Activated CD8-positive, alpha-beta T cell treated with anti-CD3 and anti-CD28 coated beads, Interleukin-2, amount 10 ng/mL, durations not matched to agents 7 days and 5 days (primary cell): ENCODE measurements around the gene CAMK2D. TPM values are rescaled to one million over a fixed set of nuclear protein-coding genes. Genes with fewer than 3 reads are reported as not detected.

Source experiments
- ATAC-seq: fragments of 150-1000 bp; cut with Tn5 transposase; one replicate; pipeline ENCODE4 v1.10.0; 2021; ENCODE audit warnings: moderate library complexity
- CTCF ChIA-PET: fragments of 350-600 bp; sonication (Branson Sonifier 250); formaldehyde crosslinking; loops from one replicate; lab custom pipeline; 2021; ENCODE audit warnings: antibody characterized with exemption; lab: Charles Lee
- POLR2A ChIA-PET: fragments of 350-600 bp; sonication (Branson Sonifier 250); formaldehyde crosslinking; loops from one replicate; lab custom pipeline; 2021; ENCODE audit warnings: antibody characterized with exemption; lab: Charles Lee
- DNase-seq: peaks from one replicate; pipeline ENCODE4 v3.0.0-alpha.2; 2020
- H3K27ac Mint-ChIP-seq: one replicate; pipeline ENCODE4 v1.8.0; 2021; ENCODE audit warnings: mild to moderate bottlenecking, mixed read lengths
- H3K27me3 Mint-ChIP-seq: one replicate; pipeline ENCODE4 v1.8.0; 2021; ENCODE audit warnings: low read depth, mixed read lengths
- H3K36me3 Mint-ChIP-seq: one replicate; pipeline ENCODE4 v1.8.0; 2021; ENCODE audit warnings: low read depth, mixed read lengths
- H3K4me1 Mint-ChIP-seq: one replicate; pipeline ENCODE4 v1.8.0; 2021; ENCODE audit warnings: low read depth, mixed read lengths
- H3K4me3 Mint-ChIP-seq: one replicate; pipeline ENCODE4 v1.8.0; 2021; ENCODE audit warnings: mild to moderate bottlenecking, mixed read lengths
- H3K9me3 Mint-ChIP-seq: one replicate; pipeline ENCODE4 v1.8.0; 2022; ENCODE audit warnings: mixed read lengths; ENCODE audit not compliant: insufficient read depth
- total RNA-seq, 2 experiments: library from RNA; stranded (reverse); gene quantifications; one replicate each; pipeline ENCODE4 v1.2.3, GENCODE V29; 2021

Gene CAMK2D
- total RNA-seq, 2 experiments from 2014 or later, result 30.7 to 31.1 TPM

DNA sequence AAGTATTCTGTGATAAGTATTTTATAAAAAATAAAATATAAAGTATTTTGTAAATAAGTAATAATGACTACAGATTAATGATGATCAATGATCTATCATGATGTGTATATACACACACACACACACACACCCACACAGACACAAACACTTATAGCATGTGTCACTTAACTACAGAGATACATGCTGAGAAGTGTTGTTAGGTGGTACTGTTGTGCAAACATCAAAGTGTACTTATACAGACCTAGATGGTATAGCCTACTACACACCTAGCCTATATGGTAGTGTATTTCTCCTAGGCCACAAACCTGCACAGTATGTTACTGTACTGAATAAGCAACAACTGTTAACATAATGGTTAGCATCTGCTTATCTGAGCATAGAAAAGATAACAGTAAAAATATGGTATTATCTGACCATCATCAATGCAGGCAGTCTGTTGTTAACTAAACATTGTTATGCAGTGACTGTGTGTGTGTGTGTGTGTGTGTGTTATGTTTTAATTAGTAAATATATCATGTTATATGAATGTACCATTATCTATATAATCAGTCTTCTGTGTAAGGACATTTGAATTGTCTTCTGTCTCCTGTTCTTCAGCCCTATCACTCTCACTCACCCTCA is 138.2 kb downstream of the CAMK2D start:
- H3K36me3 Mint-ChIP-seq, result peaks cover 19% of the 10 kb centered on the region
- H3K4me3 Mint-ChIP-seq, result no peak overlapping the region
- no peak for DNase-seq
- no peaks in the 10 kb centered on the region for H3K27me3 Mint-ChIP-seq
- ChIA-PET POLR2A (no interaction called here), CTCF (no interaction called here)
- no peaks in the 10 kb centered on the region for H3K9me3 Mint-ChIP-seq
- H3K27ac Mint-ChIP-seq, result no peak overlapping the region
- peaks cover 14% of the 10 kb centered on the region for H3K4me1 Mint-ChIP-seq
- ATAC-seq, result no peak

DNA sequence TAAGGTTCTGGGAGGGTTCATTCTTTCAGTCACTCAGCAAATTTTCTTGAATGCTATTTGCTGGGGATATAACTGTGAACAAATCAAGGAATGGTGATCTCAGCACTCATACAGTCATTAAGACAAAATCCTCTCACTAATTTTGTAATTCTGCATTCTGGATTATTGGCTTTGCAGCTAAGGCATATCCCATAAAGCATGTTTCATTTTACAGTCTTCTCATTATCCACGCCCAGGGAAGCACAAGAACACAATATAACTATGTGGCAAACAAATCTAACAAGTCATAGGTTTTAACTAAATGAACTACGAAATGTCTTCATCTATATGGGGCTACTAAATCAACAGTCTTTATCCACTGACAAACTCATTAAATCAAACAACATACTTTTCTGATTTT is 139.9 kb downstream of the CAMK2D start:
- H3K27ac Mint-ChIP-seq, result no peak overlapping the region
- ATAC-seq (no peak), DNase-seq (no peak)
- CTCF ChIA-PET, result no interaction called here
- peaks cover 12% of the 10 kb centered on the region for H3K4me1 Mint-ChIP-seq
- H3K9me3 Mint-ChIP-seq, result no peaks in the 10 kb centered on the region
- H3K36me3 Mint-ChIP-seq, result peaks cover 15% of the 10 kb centered on the region
- POLR2A ChIA-PET, result no interaction called here
- no peaks in the 10 kb centered on the region for H3K27me3 Mint-ChIP-seq
- H3K4me3 Mint-ChIP-seq, result no peak overlapping the region

DNA sequence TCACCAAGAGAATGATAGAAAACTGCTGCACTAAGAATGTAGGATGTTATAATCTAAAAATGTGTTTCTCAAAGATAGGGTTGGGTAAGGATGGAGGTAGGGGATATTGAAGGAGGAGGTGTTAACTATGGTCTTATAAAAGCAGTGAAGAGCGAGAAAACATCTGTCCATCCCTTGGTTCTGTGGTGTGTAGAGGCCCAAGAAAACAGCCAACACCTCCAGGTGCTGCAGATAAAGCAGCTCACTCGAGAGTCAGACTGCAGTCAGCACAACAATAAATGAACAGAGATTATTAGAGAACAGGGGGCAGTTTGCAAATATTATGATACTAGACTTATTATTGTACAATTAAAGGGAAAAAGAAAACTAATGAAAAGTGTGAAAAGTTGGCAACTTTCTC is 141.5 kb downstream of the CAMK2D start:
- ChIA-PET CTCF (interaction anchor here (0.9 kb wide), 1 partner anchor 19 kb away, joined by 3 read pairs; no protein-coding TSS in a partner anchor), POLR2A (no interaction called here)
- Mint-ChIP-seq H3K36me3 (peaks cover 1% of the 10 kb centered on the region), H3K27ac (no peak overlapping the region), H3K9me3 (no peaks in the 10 kb centered on the region), H3K27me3 (no peaks in the 10 kb centered on the region), H3K4me3 (no peak overlapping the region), H3K4me1 (peaks cover 7% of the 10 kb centered on the region)
- DNase-seq (no peak), ATAC-seq (no peak)

DNA sequence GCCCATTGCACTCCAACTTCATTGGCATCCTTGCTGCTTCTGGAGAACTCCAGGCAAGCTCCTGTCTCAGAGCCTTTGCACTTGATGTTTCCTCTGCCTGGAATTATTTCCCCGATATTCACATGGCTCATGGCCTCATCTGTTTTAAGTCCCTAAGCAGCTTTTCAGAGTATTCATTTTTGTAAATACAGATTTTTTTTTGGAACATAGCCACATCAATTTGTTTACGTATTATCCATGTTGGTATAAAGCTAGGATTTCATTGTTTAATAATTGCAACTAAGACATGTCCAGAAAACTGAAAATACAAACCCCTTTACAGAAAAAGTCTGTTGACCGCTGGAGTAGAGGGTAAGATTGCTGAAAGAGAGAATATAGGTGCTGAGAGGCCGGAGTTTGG is 142.0 kb downstream of the CAMK2D start:
- Mint-ChIP-seq H3K27me3 (no peaks in the 10 kb centered on the region), H3K27ac (no peak overlapping the region), H3K36me3 (peaks cover 4% of the 10 kb centered on the region), H3K4me1 (peaks cover 7% of the 10 kb centered on the region), H3K9me3 (no peaks in the 10 kb centered on the region), H3K4me3 (no peak overlapping the region)
- CTCF ChIA-PET, result interaction anchor here (0.9 kb wide), 1 partner anchor 19 kb away, joined by 3 read pairs; no protein-coding TSS in a partner anchor
- DNase-seq, result no peak
- no peak for ATAC-seq
- POLR2A ChIA-PET, result no interaction called here

DNA sequence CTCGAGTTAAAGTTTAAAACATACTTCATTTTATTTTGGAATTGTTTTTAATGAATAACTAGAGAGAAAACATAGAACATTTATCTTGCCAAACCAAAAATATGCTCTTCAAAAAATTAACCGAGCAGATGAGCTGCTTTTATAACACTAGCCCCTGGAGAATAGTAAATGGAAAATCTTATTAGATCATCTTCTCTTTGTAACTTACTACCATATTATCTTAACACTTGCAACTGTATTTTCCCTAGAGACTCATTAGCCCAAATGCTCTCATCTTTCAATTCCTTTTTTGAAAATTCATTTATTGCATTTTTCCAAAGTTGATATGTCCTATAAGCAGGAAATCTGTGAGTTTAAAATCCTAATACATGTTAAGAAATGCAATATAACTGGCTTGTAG is 143.3 kb downstream of the CAMK2D start:
- POLR2A ChIA-PET, result no interaction called here
- H3K27ac Mint-ChIP-seq, result no peak overlapping the region
- no peaks in the 10 kb centered on the region for H3K9me3 Mint-ChIP-seq
- H3K36me3 Mint-ChIP-seq, result peaks cover 4% of the 10 kb centered on the region
- DNase-seq (no peak), ATAC-seq (no peak)
- CTCF ChIA-PET, result no interaction called here
- H3K4me1 Mint-ChIP-seq, result peaks cover 7% of the 10 kb centered on the region
- no peaks in the 10 kb centered on the region for H3K27me3 Mint-ChIP-seq
- no peak overlapping the region for H3K4me3 Mint-ChIP-seq

DNA sequence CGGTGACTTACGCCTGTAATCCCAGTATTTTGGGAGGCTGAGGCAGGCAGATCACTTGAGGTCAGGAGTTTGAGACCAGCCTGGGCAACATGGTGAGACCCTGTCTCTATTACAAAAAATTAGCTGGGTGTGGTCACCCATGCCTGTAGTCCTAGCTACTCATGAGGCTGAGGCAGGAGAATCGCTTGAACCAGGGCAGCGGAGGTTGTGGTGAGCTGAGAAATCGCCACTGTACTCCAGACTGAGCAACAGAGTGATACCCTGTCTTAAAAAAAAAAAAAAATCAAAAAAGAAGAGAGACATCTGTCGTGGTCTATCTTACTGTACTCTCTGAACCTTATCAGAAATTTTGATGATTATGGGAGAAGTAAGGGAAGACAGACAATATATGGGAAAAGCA is 144.3 kb downstream of the CAMK2D start:
- ChIA-PET POLR2A (no interaction called here), CTCF (no interaction called here)
- DNase-seq (no peak), ATAC-seq (no peak)
- H3K27ac Mint-ChIP-seq, result no peak overlapping the region
- no peak overlapping the region for H3K4me3 Mint-ChIP-seq
- no peaks in the 10 kb centered on the region for H3K9me3 Mint-ChIP-seq
- no peaks in the 10 kb centered on the region for H3K27me3 Mint-ChIP-seq
- peaks cover 4% of the 10 kb centered on the region for H3K36me3 Mint-ChIP-seq
- H3K4me1 Mint-ChIP-seq, result peaks cover 7% of the 10 kb centered on the region

DNA sequence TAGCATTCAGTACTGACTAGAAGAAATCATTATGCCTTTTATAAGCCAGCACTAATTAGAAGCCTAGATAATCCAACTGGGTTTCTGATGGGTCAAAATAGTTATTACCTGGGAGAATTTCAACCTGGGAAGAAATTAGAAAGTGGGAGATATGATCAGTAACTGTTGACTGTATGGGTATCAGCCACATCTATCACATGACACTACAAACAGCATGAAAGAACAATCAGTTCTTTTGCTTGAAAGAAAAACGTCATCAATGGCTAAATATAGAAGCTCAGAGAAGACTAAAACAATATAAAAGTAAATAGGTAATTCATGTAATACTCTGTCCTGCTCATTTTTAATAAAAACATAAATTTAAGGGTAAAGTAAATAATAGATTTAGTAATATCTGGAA is 145.1 kb downstream of the CAMK2D start:
- no peak overlapping the region for H3K4me3 Mint-ChIP-seq
- peaks cover 4% of the 10 kb centered on the region for H3K36me3 Mint-ChIP-seq
- DNase-seq, result no peak

DNA sequence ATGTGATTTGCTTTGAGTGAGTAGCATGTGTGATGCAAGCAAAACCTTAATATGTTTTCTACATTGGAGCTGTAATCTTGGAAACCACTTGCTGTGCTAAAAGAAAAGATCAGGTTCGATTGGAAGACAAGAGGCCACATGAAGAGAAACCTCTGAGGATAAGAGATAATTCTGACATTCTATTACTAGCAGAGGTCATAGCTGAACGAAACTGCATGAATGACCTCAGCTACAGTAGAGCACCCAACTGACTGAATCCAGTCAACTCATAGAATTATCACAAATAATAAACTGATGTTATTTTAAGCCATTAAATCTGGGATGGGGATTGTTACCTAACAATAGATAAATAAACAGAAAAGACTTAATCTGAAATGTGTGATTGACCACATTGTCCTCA is 147.1 kb downstream of the CAMK2D start:
- ATAC-seq, result no peak

More for the DNA sequence above, 145.1 kb downstream of the CAMK2D start:
- no peak overlapping the region for H3K27ac Mint-ChIP-seq
- ChIA-PET POLR2A (no interaction called here), CTCF (no interaction called here)
- no peak for ATAC-seq
- no peaks in the 10 kb centered on the region for H3K9me3 Mint-ChIP-seq
- H3K27me3 Mint-ChIP-seq, result no peaks in the 10 kb centered on the region
- H3K4me1 Mint-ChIP-seq, result peaks cover 7% of the 10 kb centered on the region

DNA sequence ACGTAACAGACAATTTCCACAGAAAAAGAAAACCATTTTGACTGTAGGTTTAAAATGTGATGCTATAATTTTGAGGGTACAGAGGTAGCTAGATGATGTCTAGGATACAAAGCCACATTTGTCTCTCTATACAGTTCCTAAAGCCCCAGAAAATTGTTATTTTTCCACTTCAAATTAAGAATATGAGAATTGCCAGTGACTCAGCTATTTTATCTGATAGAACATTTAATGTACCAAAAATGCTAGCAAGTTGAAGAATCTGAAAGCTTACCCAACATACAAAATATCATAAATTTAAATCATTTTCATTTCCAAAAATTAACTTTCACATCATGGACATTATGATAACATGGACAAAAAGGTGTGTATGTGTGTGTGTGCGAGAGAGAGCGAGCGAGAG is 148.0 kb downstream of the CAMK2D start:
- Mint-ChIP-seq H3K36me3 (peaks cover 19% of the 10 kb centered on the region), H3K9me3 (no peaks in the 10 kb centered on the region), H3K4me3 (no peak overlapping the region), H3K4me1 (peaks cover 7% of the 10 kb centered on the region), H3K27me3 (no peaks in the 10 kb centered on the region), H3K27ac (no peak overlapping the region)
- ChIA-PET POLR2A (no interaction called here), CTCF (interaction anchor here (2.4 kb wide), 1 partner anchor 22 kb away, joined by 7 read pairs; no protein-coding TSS in a partner anchor)
- ATAC-seq, result no peak
- DNase-seq, result no peak

More for the DNA sequence above, 147.1 kb downstream of the CAMK2D start:
- H3K27ac Mint-ChIP-seq, result no peak overlapping the region
- no peak overlapping the region for H3K4me3 Mint-ChIP-seq
- ChIA-PET CTCF (interaction anchor here (1.6 to 2.4 kb wide), 2 partner anchors 22 to 51 kb away, joined by 3 to 7 read pairs; no protein-coding TSS in a partner anchor), POLR2A (interaction anchor here (0.8 kb wide), 1 partner anchor 35 kb away, joined by 4 read pairs; no protein-coding TSS in a partner anchor)
- no peaks in the 10 kb centered on the region for H3K9me3 Mint-ChIP-seq
- no peaks in the 10 kb centered on the region for H3K27me3 Mint-ChIP-seq
- no peak for DNase-seq
- peaks cover 14% of the 10 kb centered on the region for H3K36me3 Mint-ChIP-seq
- peaks cover 7% of the 10 kb centered on the region for H3K4me1 Mint-ChIP-seq

DNA sequence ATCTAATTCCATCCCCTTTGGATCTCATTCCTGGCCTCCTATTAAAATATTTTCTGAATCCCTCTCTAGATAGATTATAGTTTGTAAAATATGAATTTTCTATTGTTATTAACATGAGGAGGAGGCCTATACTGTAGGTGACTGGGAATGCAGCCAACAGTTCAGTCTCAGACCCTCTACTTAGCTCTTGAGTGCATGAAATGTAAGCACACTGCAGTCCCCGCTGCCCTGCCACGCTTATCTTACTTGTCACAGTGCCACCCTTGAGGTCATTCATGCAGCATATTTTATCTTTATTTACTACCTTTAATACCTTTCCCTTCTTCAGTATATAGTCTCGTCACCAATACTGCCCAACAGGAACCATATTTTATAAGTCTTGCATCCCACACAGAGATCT is 151.0 kb downstream of the CAMK2D start:
- POLR2A ChIA-PET, result no interaction called here
- Mint-ChIP-seq H3K4me3 (no peak overlapping the region), H3K27ac (no peak overlapping the region), H3K4me1 (peaks cover 5% of the 10 kb centered on the region), H3K9me3 (peaks cover 3% of the 10 kb centered on the region), H3K27me3 (no peaks in the 10 kb centered on the region), H3K36me3 (peaks cover 45% of the 10 kb centered on the region)
- DNase-seq (no peak), ATAC-seq (no peak)
- CTCF ChIA-PET, result no interaction called here

DNA sequence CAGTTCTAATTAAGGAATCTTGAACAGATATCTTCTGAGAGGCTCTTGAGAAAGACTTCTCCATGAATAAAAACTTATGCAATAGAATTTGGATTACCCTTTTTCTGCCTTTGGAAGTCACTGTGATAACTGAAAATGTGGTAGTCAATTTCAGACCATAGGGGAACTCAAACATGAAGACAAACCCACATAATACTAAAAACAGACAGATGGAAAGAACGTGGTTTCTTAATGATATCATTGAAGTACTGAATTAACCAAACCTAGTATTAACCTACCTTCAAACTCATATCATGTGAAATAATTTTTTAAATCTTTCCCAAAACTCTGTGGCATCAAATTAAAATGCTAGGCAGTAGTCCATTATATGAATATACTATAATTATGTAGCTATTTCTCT is 153.5 kb downstream of the CAMK2D start:
- no peak for DNase-seq
- no peak overlapping the region for H3K27ac Mint-ChIP-seq
- H3K4me1 Mint-ChIP-seq, result peaks cover 5% of the 10 kb centered on the region
- ATAC-seq, result no peak
- no peaks in the 10 kb centered on the region for H3K27me3 Mint-ChIP-seq
- H3K4me3 Mint-ChIP-seq, result no peak overlapping the region
- peaks cover 49% of the 10 kb centered on the region for H3K36me3 Mint-ChIP-seq
- ChIA-PET POLR2A (no interaction called here), CTCF (no interaction called here)
- peaks cover 3% of the 10 kb centered on the region for H3K9me3 Mint-ChIP-seq

DNA sequence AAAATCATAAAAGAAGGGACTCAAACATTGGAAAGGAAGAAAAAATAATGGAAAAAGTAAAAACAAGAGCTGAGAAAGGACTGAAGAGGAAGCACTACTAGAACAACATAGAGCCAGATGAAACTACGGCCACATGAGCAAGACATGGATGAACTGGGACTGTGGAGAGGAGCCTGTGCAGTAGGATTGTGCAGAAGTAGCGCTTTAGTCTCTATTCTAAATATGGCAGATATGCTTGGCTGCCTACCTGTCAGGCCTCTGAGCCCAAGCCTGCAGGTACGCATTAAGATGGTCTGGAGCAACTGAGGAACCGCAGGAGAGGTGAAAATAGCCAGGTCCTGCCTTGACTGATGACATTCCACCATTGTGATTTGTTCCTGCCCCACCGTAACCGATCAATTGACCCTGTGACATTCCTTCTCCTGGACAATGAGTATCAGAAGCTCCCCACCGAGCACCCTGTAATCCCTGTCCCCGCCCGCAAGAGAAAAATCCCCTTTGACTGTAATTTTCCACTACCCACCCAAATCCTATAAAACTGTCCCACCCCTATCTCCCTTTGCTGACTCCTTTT is 154.3 kb downstream of the CAMK2D start:
- CTCF ChIA-PET, result interaction anchor here (1.1 kb wide), 1 partner anchor 28 kb away, joined by 3 read pairs; no protein-coding TSS in a partner anchor
- H3K4me3 Mint-ChIP-seq, result no peak overlapping the region
- peaks cover 5% of the 10 kb centered on the region for H3K4me1 Mint-ChIP-seq
- ATAC-seq (no peak), DNase-seq (no peak)
- POLR2A ChIA-PET, result no interaction called here
- peaks cover 52% of the 10 kb centered on the region for H3K36me3 Mint-ChIP-seq
- H3K27me3 Mint-ChIP-seq, result no peaks in the 10 kb centered on the region
- H3K9me3 Mint-ChIP-seq, result peaks cover 3% of the 10 kb centered on the region
- H3K27ac Mint-ChIP-seq, result no peak overlapping the region
